CD4-positive, alpha-beta T cell treated with Interleukin-1 beta for 1 hour (primary cell): ENCODE results near the gene MISP3.
"Not testable (repeated sequence)": the region's sequence is repeated elsewhere in the genome, so short reads cannot be mapped to it uniquely, and the experiment has no call there.

Experiments
- DNase-seq, 2 donors: peaks; one replicate each; pipeline ENCODE4 v3.0.0-alpha.2; 2020 to 2022

Gene MISP3

GRCh38 chr19:14072535-14073260 is at the start of gene MISP3:
Gene MISP3 (plus strand): TSS chr19:14072786. CDS start chr19:14073310, 524 bp downstream.
- peak; percentile 27 to 37 for DNase-seq

GRCh38 chr19:14023404-14024235 is 49.0 kb upstream of the MISP3 start:
- peak; percentile 25 to 52 for DNase-seq

- DNase-seq, result not testable (repeated sequence)
Measured at GRCh38 chr19:14026652-14027192, 45.9 kb upstream of the MISP3 start.

- no peak for DNase-seq
Measured at GRCh38 chr19:14027856-14028450, 44.6 kb upstream of the MISP3 start, which contains the start of gene RLN3. Gene RLN3 (plus strand): TSS chr19:14028148. CDS start chr19:14028205, 57 bp downstream.

GRCh38 chr19:14028901-14029300 is 43.7 kb upstream of the MISP3 start:
- DNase-seq, result no peak

GRCh38 chr19:14030997-14031718 is 41.4 kb upstream of the MISP3 start:
- DNase-seq, result peak; percentile 87 to 89

GRCh38 chr19:14031719-14032480 is 40.7 kb upstream of the MISP3 start, which contains the start of gene IL27RA:
Gene IL27RA (plus strand): TSS chr19:14031762. CDS start chr19:14031873, 111 bp downstream.
- peak; percentile 83 to 84 for DNase-seq

- no peak for DNase-seq
Measured at GRCh38 chr19:14033946-14034345, 38.6 kb upstream of the MISP3 start.

- DNase-seq, result not testable (repeated sequence)
Measured at GRCh38 chr19:14035159-14035558, 37.4 kb upstream of the MISP3 start.

GRCh38 chr19:14035706-14036105 is 36.9 kb upstream of the MISP3 start:
- DNase-seq, result no peak

GRCh38 chr19:14039181-14039580 is 33.4 kb upstream of the MISP3 start:
- no peak for DNase-seq

GRCh38 chr19:14042659-14043608 is 29.7 kb upstream of the MISP3 start:
- DNase-seq, result peak; percentile 67 to 73

GRCh38 chr19:14047866-14048265 is 24.7 kb upstream of the MISP3 start:
- not testable (repeated sequence) for DNase-seq

- peak; percentile 75 to 81 for DNase-seq
Measured at GRCh38 chr19:14048443-14049153, 24.0 kb upstream of the MISP3 start.

- DNase-seq, result no peak
Measured at GRCh38 chr19:14050512-14050911, 22.1 kb upstream of the MISP3 start.

- DNase-seq, result not testable (repeated sequence)
Measured at GRCh38 chr19:14050961-14051360, 21.6 kb upstream of the MISP3 start.

GRCh38 chr19:14051980-14052379 is 20.6 kb upstream of the MISP3 start:
- no peak for DNase-seq

- DNase-seq, result no peak
Measured at GRCh38 chr19:14052470-14052869, 20.1 kb upstream of the MISP3 start.

GRCh38 chr19:14053032-14053431 is 19.6 kb upstream of the MISP3 start:
- no peak for DNase-seq

- DNase-seq, result no peak
Measured at GRCh38 chr19:14053500-14053899, 19.1 kb upstream of the MISP3 start.
